ENCODE measurements around the gene OPCML. TPM values are rescaled to one million over a fixed set of nuclear protein-coding genes. Genes with fewer than 3 reads are reported as not detected.

OPCML gene
- total RNA-seq, 1 experiment from 2014 or later = 0.94 TPM

- WGBS (ENCODE audit: extremely low coverage, insufficient read length, low lambda C conversion rate) = no CpG with 5 or more reads among the region's 10 CpGs
- H3K27me3 ChIP-seq (ENCODE audit: insufficient read depth, low read length) = no peaks in the 10 kb centered on the region
- H3K79me2 ChIP-seq (ENCODE audit: insufficient read depth, low read length) = no peaks in the 10 kb centered on the region
- H3K18ac ChIP-seq (ENCODE audit: insufficient read length, low read depth, low read length) = no peak overlapping the region
- no peak for DNase-seq
- H2BK120ac ChIP-seq (ENCODE audit: low read depth, low read length, poor library complexity, severe bottlenecking) = no peak overlapping the region
- no peaks in the 10 kb centered on the region for H4K20me1 ChIP-seq (ENCODE audit: control insufficient read depth, insufficient read depth, insufficient read length)
- no peak overlapping the region for H4K91ac ChIP-seq (ENCODE audit: insufficient read length, low read depth, low read length)
- H3K27ac ChIP-seq (ENCODE audit: insufficient read length, low read depth, low read length) = no peak overlapping the region
- H3K4me2 ChIP-seq (ENCODE audit: insufficient read depth, insufficient read length, low read length) = no peak overlapping the region
- H3K23ac ChIP-seq (ENCODE audit: insufficient read length, low read depth, low read length) = no peak overlapping the region
- TF ChIP-seq CTCF (conservative IDR thresholded peaks at IDR 0.05) = no peak
- H3K27me3 Mint-ChIP-seq (ENCODE audit: low read depth) = no peaks in the 10 kb centered on the region; the same call in 1 of the 2 replicates
- H3K79me1 ChIP-seq (ENCODE audit: insufficient read depth, low read depth, low read length, poor library complexity, severe bottlenecking) = no peaks in the 10 kb centered on the region
- no peak overlapping the region for H3T11ph ChIP-seq (ENCODE audit: low read length)
- no peak overlapping the region for H4K5ac ChIP-seq (ENCODE audit: insufficient read length, low read depth, low read length)
- H3K56ac ChIP-seq (ENCODE audit: insufficient read length, low read depth, low read length) = no peak overlapping the region
- no peaks in the 10 kb centered on the region for H3K9me3 Mint-ChIP-seq
- peaks cover 5 to 7% of the 10 kb centered on the region in 2 experiments; a peak in 3 of 4 replicates for H3K4me1 Mint-ChIP-seq
- H3K4me1 ChIP-seq (ENCODE audit: insufficient read depth, low read length) = peaks cover under 1% of the 10 kb centered on the region; the same call in 1 of the 2 replicates
- H3K27ac Mint-ChIP-seq = no peak overlapping the region
- H3K9me3 ChIP-seq (ENCODE audit: control insufficient read depth, low read depth, low read length) = no peaks in the 10 kb centered on the region
- H3K23me2 ChIP-seq (ENCODE audit: insufficient read length, low read depth, low read length, poor library complexity, severe bottlenecking) = no peaks in the 10 kb centered on the region
- H2AFZ ChIP-seq (ENCODE audit: low read length) = no peak overlapping the region
- H2BK5ac ChIP-seq (ENCODE audit: insufficient read length, low read length) = no peak overlapping the region
- H4K8ac ChIP-seq (replicated peaks; ENCODE audit: insufficient read length, low read depth, low read length) = no peak overlapping the region
- H3K4me3 Mint-ChIP-seq = no peak overlapping the region
- no peak overlapping the region for H3K14ac ChIP-seq (ENCODE audit: insufficient read depth, low read length)
- no peak overlapping the region for H2AK5ac ChIP-seq (ENCODE audit: insufficient read length, low read length)
- no peaks in the 10 kb centered on the region for H3K36me3 Mint-ChIP-seq (ENCODE audit: insufficient read depth in 1 of 3, low read depth in 3 of 3)
- no peak overlapping the region for H3K9ac ChIP-seq (ENCODE audit: extremely low read depth, insufficient read length, low read length)
- H3K4ac ChIP-seq (ENCODE audit: low read depth, low read length) = no peak overlapping the region
- no peak overlapping the region for H2BK20ac ChIP-seq (ENCODE audit: low read depth, low read length, poor library complexity, severe bottlenecking)
- H2BK12ac ChIP-seq (ENCODE audit: insufficient read length, low read depth, low read length) = no peak overlapping the region
- H2BK15ac ChIP-seq (ENCODE audit: low read depth, low read length) = no peak overlapping the region
Observed at GRCh38 chr11:132872211-132872610, 660.1 kb downstream of the OPCML start.

All from H9 (cell line).